ENCODE measurements around the gene NPW. TPM values are rescaled to one million over a fixed set of nuclear protein-coding genes. Genes with fewer than 3 reads are reported as not detected.

Gene NPW
- polyA plus RNA-seq, 1 experiment = 0.26 TPM

DNA sequence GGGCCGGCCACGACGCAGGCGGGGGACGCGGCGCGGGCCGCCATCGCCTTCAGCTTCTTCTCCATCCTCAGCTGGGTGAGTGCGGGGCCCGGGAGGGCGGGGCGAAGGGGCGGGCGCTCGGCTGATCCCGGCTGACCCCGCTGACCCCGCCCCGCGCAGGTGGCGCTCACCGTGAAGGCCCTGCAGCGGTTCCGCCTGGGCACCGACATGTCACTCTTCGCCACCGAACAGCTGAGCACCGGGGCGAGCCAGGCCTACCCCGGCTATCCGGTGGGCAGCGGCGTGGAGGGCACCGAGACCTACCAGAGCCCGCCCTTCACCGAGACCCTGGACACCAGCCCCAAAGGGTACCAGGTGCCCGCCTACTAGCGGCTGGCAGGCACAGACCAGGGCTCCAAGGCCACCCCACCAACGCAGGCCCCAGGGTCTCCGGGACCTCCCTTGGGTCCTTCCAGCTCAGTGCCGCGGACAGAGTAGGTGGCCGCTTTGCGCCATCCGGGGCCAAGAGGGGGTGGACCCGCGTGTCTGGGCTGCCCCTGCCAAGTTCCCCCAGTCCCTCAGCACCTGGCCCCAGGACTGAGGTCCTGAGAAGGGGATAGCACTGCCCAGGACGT is 26.8 kb upstream of the NPW start:
- POLR2A ChIA-PET = interaction anchor here (0.6 kb wide), 1 partner anchor 210 kb away, joined by 3 read pairs; the partner anchor contains the start of gene NUBP2
- CTCF ChIA-PET = interaction anchor here (0.6 to 1.4 kb wide), 4 partner anchors 10 to 1011 kb away, joined by 3 to 4 read pairs (median 4); no protein-coding TSS in a partner anchor
- no peak overlapping the region for H3K4me3 ChIP-seq (ENCODE audit: low read depth, low read length)
- peaks cover 2% of the 10 kb centered on the region; the same call in 1 of the 2 replicates for H3K27me3 ChIP-seq (ENCODE audit: control insufficient read depth, insufficient read depth, low read length)
- TF ChIP-seq, protein P1, sequence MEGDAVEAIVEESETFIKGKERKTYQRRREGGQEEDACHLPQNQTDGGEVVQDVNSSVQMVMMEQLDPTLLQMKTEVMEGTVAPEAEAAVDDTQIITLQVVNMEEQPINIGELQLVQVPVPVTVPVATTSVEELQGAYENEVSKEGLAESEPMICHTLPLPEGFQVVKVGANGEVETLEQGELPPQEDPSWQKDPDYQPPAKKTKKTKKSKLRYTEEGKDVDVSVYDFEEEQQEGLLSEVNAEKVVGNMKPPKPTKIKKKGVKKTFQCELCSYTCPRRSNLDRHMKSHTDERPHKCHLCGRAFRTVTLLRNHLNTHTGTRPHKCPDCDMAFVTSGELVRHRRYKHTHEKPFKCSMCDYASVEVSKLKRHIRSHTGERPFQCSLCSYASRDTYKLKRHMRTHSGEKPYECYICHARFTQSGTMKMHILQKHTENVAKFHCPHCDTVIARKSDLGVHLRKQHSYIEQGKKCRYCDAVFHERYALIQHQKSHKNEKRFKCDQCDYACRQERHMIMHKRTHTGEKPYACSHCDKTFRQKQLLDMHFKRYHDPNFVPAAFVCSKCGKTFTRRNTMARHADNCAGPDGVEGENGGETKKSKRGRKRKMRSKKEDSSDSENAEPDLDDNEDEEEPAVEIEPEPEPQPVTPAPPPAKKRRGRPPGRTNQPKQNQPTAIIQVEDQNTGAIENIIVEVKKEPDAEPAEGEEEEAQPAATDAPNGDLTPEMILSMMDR (IDR thresholded peaks at IDR 0.05; ENCODE audit: insufficient read depth, low read depth, low read length) = no peak
- H3K36me3 ChIP-seq (ENCODE audit: control insufficient read depth, insufficient read depth, low read length) = no peaks in the 10 kb centered on the region; the same call in 1 of the 2 replicates
- DNase-seq (ENCODE audit: low read depth) = no peak

DNA sequence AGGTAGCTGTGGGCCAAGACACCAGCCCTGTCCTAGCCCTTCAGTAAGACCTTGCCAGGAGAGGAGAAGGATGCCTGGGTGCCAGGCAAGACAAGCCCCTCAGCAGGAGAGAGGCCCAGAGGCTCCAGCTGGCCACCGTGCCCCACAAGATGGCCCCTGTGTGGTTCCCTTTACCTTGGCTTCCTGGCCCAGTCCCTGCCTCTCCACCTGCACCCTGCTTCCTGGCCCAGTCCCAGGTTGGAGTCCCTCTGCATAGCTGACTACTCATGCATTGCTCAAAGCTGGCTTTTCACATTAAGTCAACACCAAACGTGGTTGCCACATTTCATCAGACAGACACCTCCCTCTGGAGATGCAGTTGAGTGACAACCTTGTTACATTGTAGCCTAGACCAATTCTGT is 25.9 kb upstream of the NPW start:
- Histone ChIP-seq H3K27me3 (ENCODE audit: control insufficient read depth, insufficient read depth, low read length) (peaks cover 2% of the 10 kb centered on the region; the same call in 1 of the 2 replicates), H3K4me3 (ENCODE audit: low read depth, low read length) (no peak overlapping the region), H3K36me3 (ENCODE audit: control insufficient read depth, insufficient read depth, low read length) (peaks cover 7% of the 10 kb centered on the region)
- CTCF ChIA-PET = interaction anchor here (0.9 to 1.5 kb wide), 2 partner anchors 10 to 147 kb away, joined by 4 read pairs; no protein-coding TSS in a partner anchor
- TF ChIP-seq, protein P1 (IDR thresholded peaks at IDR 0.05; ENCODE audit: insufficient read depth, low read depth, low read length) = no peak
- no peak for DNase-seq (ENCODE audit: low read depth)
- POLR2A ChIA-PET = no interaction called here

DNA sequence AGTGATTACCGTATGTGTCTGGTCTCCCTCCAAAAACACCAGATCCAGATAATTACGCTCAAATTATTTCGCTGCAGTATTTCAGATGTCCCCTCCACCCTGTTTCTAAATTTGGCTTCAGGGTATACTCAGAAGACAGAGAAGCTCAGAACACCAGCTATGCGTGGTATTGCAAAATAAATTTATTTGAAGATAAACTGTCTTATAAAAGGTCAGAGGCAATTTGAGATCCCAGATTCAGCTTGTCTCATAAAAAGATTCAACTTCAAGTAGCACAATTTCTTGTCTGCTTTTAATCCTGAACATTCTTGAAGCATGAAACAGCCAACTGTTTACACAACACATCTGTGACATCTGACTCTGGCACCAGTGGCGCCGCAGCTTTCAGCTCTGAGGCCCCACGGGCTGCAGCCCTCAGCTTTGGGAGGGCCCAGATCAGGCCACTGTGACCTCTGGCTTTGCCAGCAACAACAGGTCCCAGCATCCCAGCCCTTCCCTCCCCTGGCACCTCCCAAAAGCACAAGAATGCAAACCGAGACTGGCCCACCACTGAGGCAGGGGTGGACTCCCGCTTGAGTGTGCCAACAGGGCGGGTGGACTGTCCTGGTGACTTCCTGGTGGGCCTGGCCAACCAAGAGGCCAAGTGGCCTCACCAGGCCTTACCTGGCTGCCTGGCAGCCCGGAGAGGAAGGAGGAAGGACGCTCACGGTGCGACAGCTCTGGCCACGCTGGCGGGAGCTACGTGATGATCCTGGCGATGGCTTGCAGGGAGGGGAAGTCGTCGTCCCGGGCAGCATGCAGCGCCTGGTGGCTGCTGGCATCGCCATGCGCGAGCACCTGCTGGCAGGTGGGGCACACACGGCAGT is 21.9 kb upstream of the NPW start:
- peak; percentile 60 for DNase-seq (ENCODE audit: low read depth)
- CTCF ChIA-PET = interaction anchor here (0.6 to 1.5 kb wide), 4 partner anchors 15 to 143 kb away, joined by 3 to 5 read pairs (median 4); no protein-coding TSS in a partner anchor
- TF ChIP-seq, protein P1 (IDR thresholded peaks at IDR 0.05; ENCODE audit: insufficient read depth, low read depth, low read length) = no peak
- no peak overlapping the region for H3K4me3 ChIP-seq (ENCODE audit: low read depth, low read length)
- POLR2A ChIA-PET = no interaction called here
- H3K27me3 ChIP-seq (ENCODE audit: control insufficient read depth, insufficient read depth, low read length) = no peaks in the 10 kb centered on the region
- H3K36me3 ChIP-seq (ENCODE audit: control insufficient read depth, insufficient read depth, low read length) = peaks cover 42% of the 10 kb centered on the region

DNA sequence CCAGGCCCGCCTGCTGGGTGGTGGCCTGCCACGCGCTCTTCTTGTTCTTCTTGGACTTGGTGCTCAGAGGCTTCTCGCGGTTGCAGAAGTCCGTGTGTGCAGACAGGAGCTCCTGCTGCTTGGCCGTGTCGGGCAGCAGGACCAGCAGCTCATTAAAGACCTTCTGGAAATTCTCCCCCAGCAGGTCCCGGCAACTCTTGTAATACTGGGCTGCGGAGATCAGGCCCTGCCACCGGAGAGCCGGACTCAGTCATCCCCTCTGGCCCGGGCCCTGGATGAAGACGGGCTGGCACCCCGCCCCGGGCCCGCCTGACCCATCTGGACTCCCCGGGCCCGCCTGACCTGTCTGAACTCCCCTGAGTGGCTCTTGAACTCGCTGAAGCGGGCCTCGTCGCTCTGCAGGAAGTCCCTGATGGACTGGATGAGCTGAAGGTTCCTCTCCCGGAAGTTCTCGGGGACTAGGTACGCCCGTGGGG is 21.2 kb upstream of the NPW start:
- ChIA-PET POLR2A (no interaction called here), CTCF (interaction anchor here (1.2 kb wide), 1 partner anchor 15 kb away, joined by 5 read pairs; no protein-coding TSS in a partner anchor)
- Histone ChIP-seq H3K36me3 (ENCODE audit: control insufficient read depth, insufficient read depth, low read length) (peaks cover 48% of the 10 kb centered on the region), H3K4me3 (ENCODE audit: low read depth, low read length) (no peak overlapping the region), H3K27me3 (ENCODE audit: control insufficient read depth, insufficient read depth, low read length) (no peaks in the 10 kb centered on the region)
- no peak for DNase-seq (ENCODE audit: low read depth)
- TF ChIP-seq, protein P1 (IDR thresholded peaks at IDR 0.05; ENCODE audit: insufficient read depth, low read depth, low read length) = no peak

Measured in BJ (cell line).